Kidney tubule cell (primary cell): Measurements from ENCODE around the gene ECSCR.
"Not testable (repeated sequence)": the region's sequence is repeated elsewhere in the genome, so short reads cannot be mapped to it uniquely, and the experiment has no call there.

Experiments used
- DNase-seq: peaks from one replicate; pipeline ENCODE4 v3.0.0-alpha.2; 2018; ENCODE audit warnings: low spot score

Gene ECSCR

DNA sequence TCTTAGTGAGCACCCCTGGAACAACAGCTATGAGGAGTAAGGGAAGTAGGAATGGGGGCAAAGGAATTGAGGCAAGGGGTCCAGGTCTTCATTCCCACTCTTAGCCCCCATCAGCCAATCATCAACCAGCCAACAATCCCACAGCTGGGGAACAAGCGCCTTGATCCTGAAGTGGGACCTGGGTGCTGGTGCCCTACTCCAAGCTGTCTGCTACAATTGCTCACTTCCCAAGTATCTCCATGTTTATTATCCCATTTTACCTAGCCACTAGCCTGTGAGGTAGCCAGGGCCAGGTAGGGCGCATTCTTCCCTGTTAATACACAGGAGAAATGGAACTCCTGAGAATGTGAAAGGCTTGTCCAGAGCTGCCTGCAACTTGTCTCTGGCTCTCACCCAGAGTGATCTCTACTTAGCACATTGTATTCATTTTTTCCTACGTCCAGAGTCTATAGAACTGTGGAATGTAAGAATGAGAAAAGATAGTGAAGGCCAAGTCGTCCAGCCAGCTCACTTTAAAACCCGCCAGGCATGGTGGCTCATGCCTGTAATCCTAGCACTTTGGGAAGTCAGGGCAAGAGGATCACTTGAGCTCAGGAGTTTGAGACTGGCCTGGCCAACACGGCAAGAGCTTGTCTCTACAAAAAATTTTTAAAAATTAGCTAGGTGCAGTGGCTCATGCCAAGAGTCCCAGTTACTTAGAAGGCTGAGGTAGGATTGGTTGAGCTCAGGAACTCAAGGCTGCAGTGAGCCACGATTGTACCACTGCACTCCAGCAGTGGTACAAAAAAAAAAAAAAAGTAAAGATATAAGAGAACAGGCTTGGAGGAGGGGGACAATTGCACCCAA lies 17.0 kb downstream of the ECSCR start:
- DNase-seq = no peak

- peak; percentile 55 for DNase-seq
These were observed 18.6 kb downstream of the ECSCR start for GRCh38 chr5:139443831-139444453.

DNA sequence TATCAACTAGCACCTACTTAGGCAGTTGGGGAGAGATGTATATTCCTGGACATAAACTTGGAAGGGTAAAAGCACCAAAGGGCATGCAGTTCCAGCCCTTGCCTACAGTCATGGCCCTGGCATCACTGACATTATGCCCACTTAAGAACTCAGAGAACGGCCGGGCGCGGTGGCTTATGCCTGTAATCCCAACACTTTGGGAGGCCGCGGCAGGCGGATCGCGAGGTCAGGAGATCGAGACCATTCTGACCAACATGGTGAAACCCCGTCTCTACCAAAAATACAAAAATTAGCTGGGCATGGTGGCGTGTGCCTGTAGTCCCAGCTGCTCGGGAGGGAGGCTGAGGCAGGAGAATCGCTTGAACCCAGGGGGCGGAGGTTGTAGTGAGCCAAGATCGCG lies 22.1 kb downstream of the ECSCR start:
- not testable (repeated sequence) for DNase-seq

DNA sequence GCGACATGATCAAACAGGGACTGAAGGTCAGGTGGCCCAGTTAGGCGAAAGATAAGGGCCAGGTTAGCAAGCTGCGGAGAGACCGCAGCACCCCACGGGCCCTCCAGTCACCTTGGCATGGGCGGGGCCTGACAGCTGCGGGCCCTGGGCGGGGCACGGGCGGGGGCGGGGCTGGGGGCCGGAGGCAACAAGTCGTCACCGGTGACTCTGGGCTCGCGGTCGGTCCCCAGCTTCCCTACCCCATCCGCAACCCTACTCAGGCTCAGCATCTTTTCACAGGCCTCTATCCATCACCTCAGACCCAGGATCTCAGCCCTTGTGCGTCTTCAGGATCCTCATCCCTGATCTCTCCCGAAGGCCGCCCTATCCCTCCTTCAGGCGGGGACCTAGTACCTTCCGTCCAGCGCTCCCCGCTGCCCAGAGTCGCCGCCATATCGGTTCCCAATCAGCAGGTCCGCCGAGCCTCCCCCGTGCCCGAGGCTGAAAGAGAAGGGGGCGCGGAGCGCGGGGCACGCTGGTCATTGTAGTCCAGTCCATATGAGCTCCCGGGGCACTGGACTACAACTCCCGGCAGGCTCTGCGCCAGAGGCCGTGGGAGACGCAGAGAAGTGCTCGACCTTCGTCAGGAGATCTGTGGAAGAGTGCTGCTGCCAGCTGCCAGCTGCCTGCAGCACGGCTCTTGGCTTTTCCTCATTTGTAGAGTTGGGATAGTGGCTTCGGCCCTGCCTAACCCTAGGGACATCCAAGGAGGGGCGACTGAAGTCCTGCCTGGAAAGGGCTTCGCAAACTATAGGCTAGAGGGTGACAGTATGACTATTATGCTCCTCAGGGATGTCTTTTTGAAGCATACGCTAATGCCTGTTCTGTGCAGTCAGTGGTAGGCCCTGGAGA lies 23.3 kb downstream of the ECSCR start, which contains the start of gene DNAJC18:
TSS of gene DNAJC18 (minus strand) at position 513 of the 891 bp plus-strand sequence. CDS start at position 433, 80 bp downstream.
- DNase-seq = peak; percentile 83

GRCh38 chr5:139438707-139439012 lies 23.9 kb downstream of the ECSCR start:
- DNase-seq = no peak

- no peak for DNase-seq
These were observed 26.9 kb downstream of the ECSCR start for GRCh38 chr5:139435676-139436075.

- no peak for DNase-seq
These were observed 30.8 kb downstream of the ECSCR start for GRCh38 chr5:139431706-139432105.

GRCh38 chr5:139430015-139430414 lies 32.5 kb downstream of the ECSCR start:
- no peak for DNase-seq

DNA sequence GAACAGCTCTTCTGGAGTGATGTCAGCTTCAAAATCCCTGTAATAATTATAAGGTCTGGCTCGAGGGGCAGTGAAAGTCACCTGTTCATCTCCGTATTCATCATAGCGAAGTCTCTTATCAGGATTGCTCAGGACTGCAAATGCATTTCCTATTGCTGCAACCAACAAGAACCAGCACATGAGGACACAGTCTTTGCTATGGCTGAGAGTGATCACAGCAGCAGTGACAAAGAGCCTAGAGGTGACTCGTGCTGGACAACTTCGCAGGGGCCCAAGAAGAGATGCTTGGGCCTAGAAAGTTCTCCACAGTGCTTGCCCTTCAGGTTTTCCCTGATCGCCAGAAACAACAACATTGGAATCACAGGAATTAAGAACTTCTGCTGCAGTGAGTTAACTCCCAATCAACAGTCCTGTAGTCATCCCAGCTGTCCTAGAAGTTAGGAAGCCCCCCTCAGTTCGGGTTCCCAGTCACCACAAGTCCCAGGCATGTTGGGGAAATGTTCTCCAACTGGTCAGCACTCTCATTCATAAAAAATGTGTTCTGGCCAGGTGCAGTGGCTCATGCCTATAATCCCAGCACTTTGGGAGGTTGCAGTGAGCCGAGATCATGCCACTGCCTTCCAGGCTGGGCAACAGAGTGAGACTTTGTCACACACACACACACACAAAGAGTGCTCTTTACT lies 36.2 kb downstream of the ECSCR start:
- peak; percentile 51 for DNase-seq

GRCh38 chr5:139425497-139425896 lies 37.0 kb downstream of the ECSCR start:
- DNase-seq = no peak

DNA sequence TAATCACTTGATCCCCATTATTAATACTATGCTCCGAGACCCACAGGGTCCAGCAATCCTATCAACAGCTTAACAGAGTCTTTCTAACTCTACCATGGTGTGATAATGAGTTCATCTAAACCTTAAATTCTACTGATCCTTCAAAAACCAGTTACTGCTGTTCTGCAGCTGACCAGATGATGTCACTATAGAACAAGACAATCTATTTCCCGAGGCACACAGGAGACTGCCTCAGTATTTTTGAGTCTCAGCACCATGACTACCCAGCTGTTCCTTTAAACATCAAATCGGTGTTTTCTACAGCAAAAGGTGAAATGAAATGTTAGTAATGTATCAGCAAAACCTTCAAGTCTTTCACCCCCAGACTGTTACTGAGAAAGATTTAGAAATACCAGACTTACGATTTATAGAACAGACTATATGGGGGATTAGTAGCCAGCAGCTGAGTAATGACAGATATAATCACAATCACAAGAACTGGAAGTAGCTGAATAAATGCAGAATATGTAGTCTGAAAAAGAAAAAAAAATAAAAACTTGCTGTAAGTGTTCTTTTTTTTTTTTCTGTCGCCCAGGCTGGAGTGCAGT lies 40.1 kb downstream of the ECSCR start:
- DNase-seq = peak; percentile 74

GRCh38 chr5:139419226-139420192 lies 43.0 kb downstream of the ECSCR start:
- no peak for DNase-seq

GRCh38 chr5:139418793-139419192 lies 43.8 kb downstream of the ECSCR start:
- no peak for DNase-seq

GRCh38 chr5:139417214-139417613 lies 45.3 kb downstream of the ECSCR start:
- DNase-seq = no peak

- DNase-seq = no peak
These were observed 45.9 kb downstream of the ECSCR start for GRCh38 chr5:139416651-139417050.

DNA sequence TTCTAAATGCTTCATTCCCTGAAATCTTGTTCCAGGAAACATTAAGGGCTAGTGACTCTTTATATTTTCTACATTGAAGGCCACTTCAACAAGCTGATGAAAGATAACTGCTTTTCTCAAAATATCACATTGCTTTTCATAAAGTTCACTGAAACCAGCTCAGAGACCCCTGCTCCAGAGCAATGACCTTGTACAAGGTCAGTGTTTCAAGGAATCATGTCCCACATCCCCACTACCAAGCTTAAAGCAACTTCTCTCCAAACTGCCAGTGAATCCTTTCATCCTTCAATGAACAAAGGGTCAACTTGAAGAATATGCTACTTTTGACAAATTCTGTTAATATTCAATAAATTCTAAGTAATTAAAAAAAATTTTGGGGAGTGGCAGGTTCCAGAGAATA lies 46.7 kb downstream of the ECSCR start:
- no peak for DNase-seq

DNA sequence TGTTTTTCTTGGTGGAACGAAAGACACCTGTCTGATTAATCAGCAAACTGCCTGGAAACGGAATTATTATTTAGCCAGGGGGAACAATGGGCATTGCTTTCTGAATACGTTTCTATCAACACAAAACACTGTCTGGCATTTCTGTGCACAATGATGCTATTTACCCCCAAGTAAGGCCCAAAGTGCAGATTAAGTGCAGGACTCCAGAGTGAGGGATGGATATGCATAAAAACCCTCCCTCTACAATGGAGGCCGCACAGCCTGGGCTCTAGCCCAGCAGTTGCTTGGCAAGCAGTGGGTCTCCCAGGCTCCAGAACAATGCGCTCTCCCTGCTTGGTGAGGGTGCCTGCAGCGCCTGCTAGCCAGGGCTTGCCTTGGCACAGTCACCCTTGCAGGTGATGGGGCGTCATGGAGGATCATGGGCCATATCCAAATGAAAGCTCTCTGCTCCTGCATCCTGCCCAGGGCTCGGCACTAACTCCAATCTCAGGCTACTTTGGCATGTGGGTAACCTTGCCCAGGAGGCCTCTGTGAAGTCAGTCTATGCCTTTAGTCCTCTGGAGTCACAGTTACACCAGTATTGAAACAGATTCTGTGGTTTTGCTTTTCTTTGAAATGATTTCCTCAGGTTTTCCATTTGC lies 47.2 kb downstream of the ECSCR start:
- no peak for DNase-seq

GRCh38 chr5:139414581-139415130 lies 47.9 kb downstream of the ECSCR start:
- no peak for DNase-seq

DNA sequence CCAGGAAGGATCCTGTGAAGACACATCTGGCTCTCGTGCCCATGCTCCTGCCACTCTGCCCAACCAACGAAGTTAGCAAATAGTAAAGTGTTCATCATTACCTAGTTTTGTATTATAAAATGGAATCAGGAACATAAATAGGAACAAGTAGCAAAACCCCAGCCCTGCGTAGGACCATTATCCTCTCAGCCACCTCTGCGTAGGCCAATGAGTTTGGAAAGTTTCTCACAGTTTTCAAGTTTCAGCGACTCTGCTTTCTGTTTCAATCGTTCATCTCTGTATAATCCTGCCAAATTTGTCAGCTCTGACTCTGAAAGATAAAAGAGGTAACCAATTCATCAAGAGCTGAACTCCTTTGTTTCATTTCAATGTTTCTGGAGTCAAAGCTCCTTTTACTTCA lies 48.6 kb downstream of the ECSCR start:
- DNase-seq = no peak

- no peak for DNase-seq
These were observed 49.4 kb downstream of the ECSCR start for GRCh38 chr5:139413153-139413552.
